NB4 (cell line): ENCODE results near the gene NOS3.

Experiments
- DNase-seq: peaks from one replicate; pipeline ENCODE4 v3.0.0; 2010; ENCODE audit warnings: low read depth
- H3K4me3 ChIP-seq: one replicate; pipeline ENCODE4 v1.5.1; 2011; ENCODE audit warnings: mild to moderate bottlenecking, low read depth, low read length, moderate library complexity
- MYC ChIP-seq: IDR thresholded peaks from 2 replicates; pipeline ENCODE4 v1.6.1; 2011; ENCODE audit warnings: low read depth, low read length
- POLR2A ChIP-seq: IDR thresholded peaks from 2 replicates; pipeline ENCODE4 v1.6.1; 2011; ENCODE audit warnings: mild to moderate bottlenecking; ENCODE audit not compliant: insufficient read length; ENCODE audit errors: extremely low read depth
- TF ChIP-seq, protein P1 (sequence below): IDR thresholded peaks from 2 replicates; pipeline ENCODE4 v1.6.1; 2011; ENCODE audit warnings: low read depth, low read length
- TF ChIP-seq, protein P2 (sequence below): IDR thresholded peaks from one replicate; pipeline ENCODE4 v1.5.1; 2012; ENCODE audit warnings: low read depth, low read length

The NOS3 gene

DNA sequence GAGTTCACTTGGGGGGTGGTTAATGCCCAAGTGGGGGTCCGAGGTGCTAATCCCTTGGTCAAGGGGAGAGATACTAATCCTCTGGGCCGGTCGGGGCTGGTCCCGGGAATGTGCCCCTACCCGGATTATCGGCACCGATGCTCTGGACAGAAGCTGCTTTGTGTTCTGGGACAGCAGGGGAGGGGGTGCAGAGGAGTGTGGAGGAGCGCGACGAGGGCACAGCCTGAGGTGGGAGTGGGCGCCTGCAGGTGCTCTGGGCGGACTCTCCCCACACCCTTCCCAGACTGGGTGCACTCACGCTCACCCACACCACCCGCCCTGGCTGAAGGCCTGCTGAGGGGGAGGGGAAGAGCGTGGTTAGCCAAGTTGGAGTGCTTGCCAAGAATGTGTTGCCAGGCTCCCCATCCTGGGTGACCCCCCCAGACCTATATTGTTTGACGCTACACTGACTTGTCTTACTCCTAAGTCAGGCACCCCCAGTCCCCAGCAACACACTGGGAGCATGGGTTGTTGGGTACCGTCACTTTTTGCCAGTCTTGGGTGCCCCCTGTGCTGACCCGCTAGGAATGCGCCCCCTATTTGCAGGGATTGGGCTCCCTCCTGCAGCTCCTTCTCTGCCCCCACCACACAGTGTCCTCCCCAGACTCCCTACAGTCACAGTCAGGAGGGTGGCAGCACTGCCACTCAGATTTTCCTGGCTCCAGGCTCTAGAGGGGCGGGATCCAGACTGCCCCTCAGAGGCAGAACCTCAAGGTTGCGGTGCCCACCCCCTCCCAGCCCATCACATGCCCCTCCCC lies 69.8 kb downstream of the NOS3 start:
- peak; percentile 71 for DNase-seq
- TF ChIP-seq, protein P1, sequence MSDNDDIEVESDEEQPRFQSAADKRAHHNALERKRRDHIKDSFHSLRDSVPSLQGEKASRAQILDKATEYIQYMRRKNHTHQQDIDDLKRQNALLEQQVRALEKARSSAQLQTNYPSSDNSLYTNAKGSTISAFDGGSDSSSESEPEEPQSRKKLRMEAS: no peak
- TF ChIP-seq, protein P2, sequence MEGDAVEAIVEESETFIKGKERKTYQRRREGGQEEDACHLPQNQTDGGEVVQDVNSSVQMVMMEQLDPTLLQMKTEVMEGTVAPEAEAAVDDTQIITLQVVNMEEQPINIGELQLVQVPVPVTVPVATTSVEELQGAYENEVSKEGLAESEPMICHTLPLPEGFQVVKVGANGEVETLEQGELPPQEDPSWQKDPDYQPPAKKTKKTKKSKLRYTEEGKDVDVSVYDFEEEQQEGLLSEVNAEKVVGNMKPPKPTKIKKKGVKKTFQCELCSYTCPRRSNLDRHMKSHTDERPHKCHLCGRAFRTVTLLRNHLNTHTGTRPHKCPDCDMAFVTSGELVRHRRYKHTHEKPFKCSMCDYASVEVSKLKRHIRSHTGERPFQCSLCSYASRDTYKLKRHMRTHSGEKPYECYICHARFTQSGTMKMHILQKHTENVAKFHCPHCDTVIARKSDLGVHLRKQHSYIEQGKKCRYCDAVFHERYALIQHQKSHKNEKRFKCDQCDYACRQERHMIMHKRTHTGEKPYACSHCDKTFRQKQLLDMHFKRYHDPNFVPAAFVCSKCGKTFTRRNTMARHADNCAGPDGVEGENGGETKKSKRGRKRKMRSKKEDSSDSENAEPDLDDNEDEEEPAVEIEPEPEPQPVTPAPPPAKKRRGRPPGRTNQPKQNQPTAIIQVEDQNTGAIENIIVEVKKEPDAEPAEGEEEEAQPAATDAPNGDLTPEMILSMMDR: no peak
- TF ChIP-seq POLR2A (no peak), MYC (no peak)

GRCh38 chr7:151061213-151062110 lies 70.6 kb downstream of the NOS3 start:
- DNase-seq: peak; percentile 79
- TF ChIP-seq, protein P1: no peak
- TF ChIP-seq POLR2A (no peak), MYC (no peak)
- TF ChIP-seq, protein P2: no peak
- H3K4me3 ChIP-seq: peak overlapping the region; percentile 69

More for the DNA sequence above, 69.8 kb downstream of the NOS3 start:
- peak overlapping the region; percentile 69 for H3K4me3 ChIP-seq

- no peak overlapping the region for H3K4me3 ChIP-seq
- TF ChIP-seq, protein P2: no peak
- TF ChIP-seq MYC (no peak), POLR2A (no peak)
- TF ChIP-seq, protein P1: no peak
- DNase-seq: no peak
Observed at GRCh38 chr7:151062111-151062398, 71.2 kb downstream of the NOS3 start.

DNA sequence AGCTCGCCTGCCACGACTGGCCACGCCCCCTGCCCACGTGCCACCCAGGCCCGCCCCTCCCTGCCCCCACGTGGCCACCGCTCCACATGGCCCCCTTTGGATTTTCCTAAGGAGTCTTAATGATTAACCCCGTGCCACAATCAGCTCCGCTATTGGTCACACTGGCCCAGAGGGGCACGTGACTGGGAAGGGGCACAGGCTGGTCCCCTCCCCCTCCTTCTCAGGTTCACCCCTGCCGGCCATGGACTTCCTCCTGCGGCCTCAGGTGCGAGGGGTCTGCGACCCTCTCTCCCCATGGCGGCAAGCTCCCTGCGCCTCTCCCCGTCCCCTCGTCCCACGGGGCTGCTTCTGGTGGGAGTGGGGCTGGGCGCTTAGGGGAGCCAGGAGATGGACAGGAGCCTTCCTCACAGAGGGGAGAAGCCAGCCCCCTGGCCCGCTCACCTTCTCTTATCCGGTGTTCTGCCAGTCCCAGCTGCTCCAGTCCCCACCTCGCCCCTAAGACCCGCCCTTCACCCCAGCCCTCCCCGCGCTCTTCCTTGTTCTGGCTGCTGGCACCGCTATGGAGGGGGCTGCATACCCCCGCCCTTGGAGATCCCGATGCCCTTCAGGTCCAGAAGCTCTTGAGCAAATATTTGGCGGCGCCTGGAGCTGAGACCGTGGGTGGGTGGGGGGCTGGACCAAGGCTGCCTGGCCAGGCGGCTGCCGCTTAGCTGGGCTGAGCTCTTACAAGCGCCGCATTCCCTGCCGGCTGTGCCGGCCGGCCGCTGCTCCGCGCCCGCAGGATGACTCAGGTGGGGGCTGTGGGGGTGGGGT lies 71.8 kb downstream of the NOS3 start:
- H3K4me3 ChIP-seq: no peak overlapping the region
- TF ChIP-seq, protein P1: no peak
- TF ChIP-seq, protein P2: no peak
- no peak for TF ChIP-seq POLR2A
- no peak for TF ChIP-seq MYC
- DNase-seq: no peak

DNA sequence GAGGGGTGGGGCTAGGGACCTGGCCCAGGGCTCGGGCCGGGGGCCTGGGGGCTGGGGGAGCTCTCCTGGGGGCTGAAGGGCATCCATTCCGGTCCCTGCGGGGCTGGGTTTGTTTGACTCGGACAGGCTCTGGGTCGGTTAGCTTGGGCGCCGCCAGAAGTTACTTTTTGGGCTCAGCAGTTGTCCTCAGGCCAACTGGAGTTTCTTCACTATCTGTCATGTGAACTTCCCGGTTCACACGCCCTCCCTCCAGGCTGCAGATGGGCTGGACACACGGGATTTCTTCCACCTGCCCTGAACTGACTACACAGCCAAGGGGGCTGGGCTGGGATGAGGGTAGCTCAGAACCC lies 72.4 kb downstream of the NOS3 start:
- H3K4me3 ChIP-seq: no peak overlapping the region
- TF ChIP-seq, protein P2: no peak
- no peak for TF ChIP-seq POLR2A
- TF ChIP-seq, protein P1: no peak
- no peak for DNase-seq
